OCI-LY1 (cell line): ENCODE measurements around the gene BBS1.

Experiments used
- H2AFZ ChIP-seq: fragments of 200-600 bp; sonication (generic), shearing (Covaris generic); 2 replicates; pipeline ENCODE4 v1.6.0; 2014; ENCODE audit warnings: antibody characterized with exemption, mild to moderate bottlenecking, low read length
- H3F3A ChIP-seq: fragments of 200-600 bp; sonication (generic), shearing (Covaris generic); 2 replicates; pipeline ENCODE4 v1.6.0; 2014; ENCODE audit warnings: mild to moderate bottlenecking, antibody characterized with exemption, low read length, moderate library complexity; ENCODE audit not compliant: insufficient read depth
- H3K27ac ChIP-seq: fragments of 200-600 bp; sonication (generic); 2 replicates; pipeline ENCODE4 v1.5.1; 2014; ENCODE audit warnings: low read length, mixed run types, mild to moderate bottlenecking, low read depth; ENCODE audit not compliant: poor library complexity, severe bottlenecking
- H3K27me3 ChIP-seq: fragments of 200-600 bp; sonication (generic); 2 replicates; pipeline ENCODE4 v1.6.0; 2014; ENCODE audit warnings: antibody characterized with exemption, mild to moderate bottlenecking, low read length, moderate library complexity; ENCODE audit not compliant: insufficient read depth
- H3K36me3 ChIP-seq: fragments of 200-600 bp; sonication (generic); 2 replicates; pipeline ENCODE4 v1.6.1; 2014; ENCODE audit warnings: mild to moderate bottlenecking, antibody characterized with exemption, low read length, moderate library complexity, mixed read lengths; ENCODE audit not compliant: insufficient read depth
- H3K4me1 ChIP-seq: fragments of 200-600 bp; sonication (generic); 2 replicates; pipeline ENCODE4 v1.5.1; 2014; ENCODE audit warnings: mild to moderate bottlenecking, low read length, moderate library complexity; ENCODE audit not compliant: insufficient read depth, severe bottlenecking
- H3K4me2 ChIP-seq: fragments of 200-600 bp; sonication (generic), shearing (Covaris generic); 2 replicates; pipeline ENCODE4 v1.6.1; 2014; ENCODE audit warnings: low read length
- H3K4me3 ChIP-seq: fragments of 200-600 bp; sonication (generic); 2 replicates; pipeline ENCODE4 v1.5.1; 2014; ENCODE audit warnings: low read length, low read depth, mild to moderate bottlenecking, mixed read lengths; ENCODE audit not compliant: poor library complexity, severe bottlenecking
- H3K79me2 ChIP-seq: fragments of 200-600 bp; shearing (Covaris generic); 2 replicates; pipeline ENCODE4 v1.6.1; 2016; ENCODE audit warnings: mixed run types, low read length, mixed read lengths; ENCODE audit not compliant: insufficient read depth
- H3K9ac ChIP-seq: fragments of 200-600 bp; sonication (generic), shearing (Covaris generic); 2 replicates; pipeline ENCODE4 v1.6.1; 2014; ENCODE audit warnings: mild to moderate bottlenecking, low read length, mixed read lengths
- H3K9me2 ChIP-seq: fragments of 200-600 bp; sonication (generic), shearing (Covaris generic); 2 replicates; pipeline ENCODE4 v1.6.1; 2014; ENCODE audit warnings: low read depth, mild to moderate bottlenecking, low read length, mixed read lengths
- H3K9me3 ChIP-seq: fragments of 200-600 bp; shearing (Covaris generic); 2 replicates; pipeline ENCODE4 v1.6.1; 2014; ENCODE audit warnings: low read length, mixed read lengths
- H4K20me1 ChIP-seq: fragments of 200-600 bp; sonication (generic), shearing (Covaris generic); 2 replicates; pipeline ENCODE4 v1.6.0; 2016; ENCODE audit warnings: mild to moderate bottlenecking, low read length; ENCODE audit not compliant: insufficient read depth
- EZH2 ChIP-seq: fragments of 200-600 bp; sonication (generic), shearing (Covaris generic); IDR thresholded peaks from 2 replicates; pipeline ENCODE4 v1.8.0; 2017; ENCODE audit warnings: borderline replicate concordance, mixed run types, mild to moderate bottlenecking, antibody characterized with exemption, low read length, moderate library complexity, mixed read lengths
- TF ChIP-seq, protein P1 (sequence below): fragments of 200-600 bp; sonication (generic), shearing (Covaris generic); IDR thresholded peaks from 2 replicates; pipeline ENCODE4 v1.5.1; 2017; ENCODE audit warnings: mild to moderate bottlenecking, antibody characterized with exemption, low read length, moderate library complexity, mixed read lengths

BBS1 gene

DNA sequence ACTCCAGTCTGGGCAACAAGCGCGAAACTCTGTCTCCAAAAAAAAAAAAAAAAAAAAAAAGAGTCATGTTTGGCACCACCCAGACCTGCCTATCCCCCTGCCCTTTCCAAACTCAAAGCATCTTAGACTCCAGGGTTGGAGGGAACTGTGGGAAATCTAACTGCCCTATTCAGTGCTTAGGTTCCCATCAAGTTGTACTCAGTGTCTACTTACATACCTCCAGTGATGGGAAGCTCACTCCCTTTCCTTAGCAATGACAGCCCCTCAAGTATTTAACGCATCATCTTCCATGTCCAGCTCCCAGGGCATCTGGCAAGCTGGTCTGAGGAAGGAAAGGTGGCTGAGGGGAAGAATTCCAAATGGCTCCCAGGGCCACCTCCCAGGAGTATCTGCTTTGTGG is 39.3 kb downstream of the BBS1 start:
- H3K36me3 ChIP-seq: no peaks in the 10 kb centered on the region
- peaks cover 18% of the 10 kb centered on the region for H3K4me1 ChIP-seq
- peaks cover 3% of the 10 kb centered on the region; the same call in 1 of the 2 replicates for H3K27me3 ChIP-seq
- H3K27ac ChIP-seq: no peak overlapping the region
- no peaks in the 10 kb centered on the region for H3F3A ChIP-seq
- no peaks in the 10 kb centered on the region for H4K20me1 ChIP-seq
- H3K9me3 ChIP-seq: no peaks in the 10 kb centered on the region
- H3K9me2 ChIP-seq: no peaks in the 10 kb centered on the region
- no peak overlapping the region for H3K4me3 ChIP-seq
- H2AFZ ChIP-seq: no peak overlapping the region
- no peak overlapping the region for H3K4me2 ChIP-seq
- H3K79me2 ChIP-seq: no peaks in the 10 kb centered on the region
- no peak overlapping the region for H3K9ac ChIP-seq
- TF ChIP-seq, protein P1, sequence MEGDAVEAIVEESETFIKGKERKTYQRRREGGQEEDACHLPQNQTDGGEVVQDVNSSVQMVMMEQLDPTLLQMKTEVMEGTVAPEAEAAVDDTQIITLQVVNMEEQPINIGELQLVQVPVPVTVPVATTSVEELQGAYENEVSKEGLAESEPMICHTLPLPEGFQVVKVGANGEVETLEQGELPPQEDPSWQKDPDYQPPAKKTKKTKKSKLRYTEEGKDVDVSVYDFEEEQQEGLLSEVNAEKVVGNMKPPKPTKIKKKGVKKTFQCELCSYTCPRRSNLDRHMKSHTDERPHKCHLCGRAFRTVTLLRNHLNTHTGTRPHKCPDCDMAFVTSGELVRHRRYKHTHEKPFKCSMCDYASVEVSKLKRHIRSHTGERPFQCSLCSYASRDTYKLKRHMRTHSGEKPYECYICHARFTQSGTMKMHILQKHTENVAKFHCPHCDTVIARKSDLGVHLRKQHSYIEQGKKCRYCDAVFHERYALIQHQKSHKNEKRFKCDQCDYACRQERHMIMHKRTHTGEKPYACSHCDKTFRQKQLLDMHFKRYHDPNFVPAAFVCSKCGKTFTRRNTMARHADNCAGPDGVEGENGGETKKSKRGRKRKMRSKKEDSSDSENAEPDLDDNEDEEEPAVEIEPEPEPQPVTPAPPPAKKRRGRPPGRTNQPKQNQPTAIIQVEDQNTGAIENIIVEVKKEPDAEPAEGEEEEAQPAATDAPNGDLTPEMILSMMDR: no peak
- no peak for TF ChIP-seq EZH2

DNA sequence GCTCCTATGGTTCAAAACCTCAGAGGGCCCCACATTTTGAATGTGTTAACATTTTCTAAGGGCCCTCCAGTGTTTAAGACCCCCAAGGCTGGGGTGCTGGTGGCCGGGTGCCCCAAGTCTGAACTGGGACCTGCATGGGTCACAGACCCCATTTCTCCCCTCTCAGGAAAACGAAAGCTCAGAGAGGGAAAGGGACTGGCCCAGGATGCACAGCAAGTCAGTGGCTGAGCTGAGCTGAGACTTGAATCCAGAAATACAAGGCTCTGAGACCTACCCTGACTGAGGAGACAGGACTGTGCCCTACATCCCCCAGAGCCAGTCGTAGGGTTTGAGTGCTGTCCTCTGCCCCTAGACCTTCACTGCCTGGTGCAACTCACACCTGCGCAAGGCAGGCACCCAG is 40.5 kb downstream of the BBS1 start:
- Histone ChIP-seq H3K4me3 (no peak overlapping the region), H3K27ac (no peak overlapping the region), H4K20me1 (no peaks in the 10 kb centered on the region), H3K36me3 (no peaks in the 10 kb centered on the region), H3K9me3 (no peaks in the 10 kb centered on the region), H3K4me2 (no peak overlapping the region), H2AFZ (no peak overlapping the region), H3K9ac (no peak overlapping the region), H3K9me2 (no peaks in the 10 kb centered on the region), H3K4me1 (peaks cover 9% of the 10 kb centered on the region), H3K79me2 (no peaks in the 10 kb centered on the region), H3F3A (no peaks in the 10 kb centered on the region), H3K27me3 (peaks cover 3% of the 10 kb centered on the region; the same call in 1 of the 2 replicates)
- no peak for TF ChIP-seq EZH2
- TF ChIP-seq, protein P1: no peak

GRCh38 chr11:66554602-66555001 is 44.2 kb downstream of the BBS1 start:
- Histone ChIP-seq H3K27ac (no peak overlapping the region), H3K4me1 (no peaks in the 10 kb centered on the region), H3K36me3 (no peaks in the 10 kb centered on the region), H2AFZ (no peak overlapping the region), H3K79me2 (no peaks in the 10 kb centered on the region), H3K27me3 (no peaks in the 10 kb centered on the region; the same call in 1 of the 2 replicates), H4K20me1 (no peaks in the 10 kb centered on the region), H3F3A (no peaks in the 10 kb centered on the region), H3K9ac (no peak overlapping the region), H3K9me3 (no peaks in the 10 kb centered on the region), H3K4me3 (no peak overlapping the region), H3K4me2 (no peak overlapping the region), H3K9me2 (no peaks in the 10 kb centered on the region)
- TF ChIP-seq, protein P1: no peak
- no peak for TF ChIP-seq EZH2
